AML-193 (cell line): ENCODE data around the gene GCHFR.

Source experiments
- DNase-seq, 2 experiments: peaks; one replicate each; lab custom pipeline; 2025; lab: John Stamatoyannopoulos, UW

GCHFR gene

DNA sequence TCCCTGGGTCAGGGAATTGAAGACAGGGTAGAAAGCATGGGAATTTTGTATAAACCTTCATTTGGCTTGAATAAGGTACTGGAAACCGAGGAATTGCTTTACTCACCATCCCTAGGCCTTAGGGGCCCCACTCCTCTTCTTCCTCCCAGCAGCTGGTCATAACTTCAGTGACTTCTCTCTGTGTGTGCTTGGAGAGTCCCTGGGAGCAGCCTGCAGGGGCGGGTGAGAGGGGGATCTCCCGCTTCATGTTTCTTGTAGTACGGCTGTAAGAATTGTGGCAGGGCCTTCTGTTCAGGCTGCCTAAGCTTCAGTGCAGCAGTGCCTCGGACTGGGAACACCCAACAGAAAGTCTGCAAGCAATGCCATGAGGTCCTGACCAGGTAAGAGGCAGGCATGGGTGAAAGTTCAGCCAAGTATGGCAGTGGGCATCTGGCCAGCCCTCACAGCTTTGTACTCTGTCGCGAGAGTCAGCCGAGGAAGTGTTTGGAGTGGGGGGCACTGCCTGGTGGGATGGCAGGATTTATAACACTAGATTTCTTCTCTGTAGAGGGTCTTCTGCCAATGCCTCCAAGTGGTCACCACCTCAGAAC lies 45.1 kb downstream of the GCHFR start:
- no peak for DNase-seq

DNA sequence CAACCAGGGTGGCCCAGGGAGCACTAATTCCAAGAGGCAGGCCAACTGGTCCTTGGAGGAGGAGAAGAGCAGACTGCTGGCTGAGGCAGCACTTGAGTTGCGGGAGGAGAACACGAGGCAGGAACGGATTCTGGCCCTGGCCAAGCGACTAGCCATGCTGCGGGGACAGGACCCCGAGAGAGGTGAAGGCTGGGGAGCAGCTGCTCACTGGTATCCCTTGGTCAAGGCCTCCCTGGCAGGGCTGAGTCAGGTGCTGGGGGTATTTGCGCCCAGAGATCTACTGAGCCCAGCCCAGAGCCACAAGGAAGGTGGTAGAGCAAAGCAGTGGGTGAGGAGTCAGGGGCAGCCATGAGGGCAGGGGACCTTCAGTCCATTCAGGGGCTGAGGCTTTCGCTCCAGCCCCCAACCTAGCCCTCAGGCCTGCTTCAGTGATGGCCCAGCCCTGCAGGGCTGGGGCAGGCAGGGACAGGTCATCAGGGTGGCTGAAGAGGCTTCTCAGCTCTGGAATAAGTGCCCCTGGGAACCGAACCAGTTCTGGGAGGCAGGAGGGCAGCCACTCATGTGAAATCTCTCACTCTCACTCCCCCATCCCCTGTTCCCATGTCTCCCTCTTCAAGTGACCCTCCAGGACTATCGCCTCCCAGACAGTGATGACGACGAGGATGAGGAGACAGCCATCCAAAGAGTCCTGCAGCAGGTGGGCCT lies 49.0 kb downstream of the GCHFR start:
- no peak for DNase-seq

DNA sequence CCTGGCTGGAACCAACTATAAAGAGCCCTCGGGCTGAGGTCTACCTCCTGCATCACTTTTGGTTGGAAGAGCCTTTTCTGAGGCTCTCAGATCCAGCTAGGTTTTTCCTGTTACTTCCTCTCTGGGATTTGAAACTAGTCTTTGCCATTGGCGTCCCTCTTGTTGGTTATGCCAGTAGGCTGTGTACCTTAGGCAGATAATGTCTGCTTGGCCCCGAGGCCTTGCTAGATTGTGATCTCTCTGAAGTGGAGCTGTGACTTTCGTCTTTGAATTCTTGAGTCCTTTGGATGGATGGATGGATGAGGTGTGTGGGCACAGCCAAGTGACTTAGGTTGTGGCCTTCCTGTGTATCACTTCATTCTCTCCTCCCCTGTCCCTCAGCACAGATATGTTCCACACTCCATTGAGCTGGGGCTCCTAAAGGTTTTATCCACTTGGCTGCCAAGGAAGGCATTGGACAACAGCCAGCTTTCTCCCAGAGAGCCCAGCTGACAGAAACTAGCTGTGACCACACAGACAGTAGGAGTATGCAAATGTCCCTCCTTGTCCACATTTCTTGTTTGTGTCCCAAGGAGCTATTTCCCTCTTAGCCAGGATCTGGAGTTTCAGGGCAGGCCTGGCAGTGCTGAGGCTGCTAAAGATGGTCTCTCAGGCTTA lies 51.3 kb downstream of the GCHFR start:
- DNase-seq: no peak
